GM21528 (cell line): ENCODE data around the gene GPR176.
A peak's percentile ranks its signal among the peaks of the same experiment; 100 is the strongest.

ENCODE experiments used
- ATAC-seq: cut with Tn5 transposase; IDR thresholded peaks from one replicate; pipeline ENCODE4 v1.9.1; 2021; ENCODE audit warnings: mild to moderate bottlenecking, moderate library complexity; ENCODE audit not compliant: unreplicated experiment, low FRiP score

Gene GPR176

GRCh38 chr15:39919748-39920509, at the start of gene GPR176:
GPR176 (minus strand) TSS chr15:39920266; CDS start chr15:39920026, 240 bp downstream.
- ATAC-seq, result peak; percentile 4

GRCh38 chr15:39969002-39969394, 48.9 kb upstream of the GPR176 start:
- ATAC-seq, result no peak

GRCh38 chr15:39968273-39969001, 48.4 kb upstream of the GPR176 start:
- no peak for ATAC-seq

- ATAC-seq, result no peak
These were observed 46.5 kb upstream of the GPR176 start for GRCh38 chr15:39966521-39966920.

- no peak for ATAC-seq
These were observed 43.7 kb upstream of the GPR176 start for GRCh38 chr15:39963786-39964185.

- ATAC-seq, result no peak
These were observed 41.0 kb upstream of the GPR176 start for GRCh38 chr15:39961051-39961450.

- no peak for ATAC-seq
These were observed 40.3 kb upstream of the GPR176 start for GRCh38 chr15:39960411-39960810.

- no peak for ATAC-seq
These were observed 39.3 kb upstream of the GPR176 start for GRCh38 chr15:39959411-39959810.

GRCh38 chr15:39957481-39957880, 37.4 kb upstream of the GPR176 start:
- ATAC-seq, result no peak

- ATAC-seq, result no peak
These were observed 33.5 kb upstream of the GPR176 start for GRCh38 chr15:39953521-39953920.

GRCh38 chr15:39951561-39951960, 31.5 kb upstream of the GPR176 start:
- no peak for ATAC-seq

GRCh38 chr15:39948817-39949216, 28.8 kb upstream of the GPR176 start:
- ATAC-seq, result no peak

GRCh38 chr15:39947401-39948197, 27.5 kb upstream of the GPR176 start:
- ATAC-seq, result no peak

- no peak for ATAC-seq
These were observed 26.8 kb upstream of the GPR176 start for GRCh38 chr15:39946862-39947261.

- ATAC-seq, result no peak
These were observed 24.7 kb upstream of the GPR176 start for GRCh38 chr15:39944726-39945125.

- ATAC-seq, result no peak
These were observed 22.7 kb upstream of the GPR176 start for GRCh38 chr15:39942753-39943150.

- ATAC-seq, result no peak
These were observed 22.2 kb upstream of the GPR176 start for GRCh38 chr15:39942101-39942752.

GRCh38 chr15:39939487-39940452, 19.7 kb upstream of the GPR176 start:
- ATAC-seq, result no peak

GRCh38 chr15:39937696-39938095, 17.6 kb upstream of the GPR176 start:
- ATAC-seq, result no peak
